H9 (cell line): ENCODE measurements around the gene RSF1. TPM values are rescaled to one million over a fixed set of nuclear protein-coding genes. Genes with fewer than 3 reads are reported as not detected.

Experiments used
- DNase-seq: peaks from one replicate; pipeline ENCODE4 v3.0.0-alpha.2; 2017
- H2AFZ ChIP-seq: one replicate; pipeline ENCODE4 v1.6.1; 2013; ENCODE audit warnings: mild to moderate bottlenecking, low read length, control low read depth, moderate library complexity
- H2AK5ac ChIP-seq: 2 replicates; pipeline ENCODE4 v1.6.1; 2013; ENCODE audit warnings: low read length, control low read depth, mixed read lengths; ENCODE audit not compliant: insufficient read length
- H2BK120ac ChIP-seq: one replicate; pipeline ENCODE4 v1.6.1; 2013; ENCODE audit warnings: low read depth, mild to moderate bottlenecking, low read length, control low read depth, inconsistent platforms; ENCODE audit not compliant: poor library complexity, severe bottlenecking
- H2BK12ac ChIP-seq: 2 replicates; pipeline ENCODE4 v1.6.1; 2013; ENCODE audit warnings: low read length, control low read depth, mixed read lengths, low read depth; ENCODE audit not compliant: insufficient read length
- H2BK15ac ChIP-seq: 2 replicates; pipeline ENCODE4 v1.6.1; 2013; ENCODE audit warnings: low read depth, low read length, control low read depth
- H2BK20ac ChIP-seq: one replicate; pipeline ENCODE4 v1.6.1; 2013; ENCODE audit warnings: low read depth, mild to moderate bottlenecking, low read length, control low read depth, inconsistent platforms; ENCODE audit not compliant: poor library complexity, severe bottlenecking
- H2BK5ac ChIP-seq: 2 replicates; pipeline ENCODE4 v1.6.1; 2013; ENCODE audit warnings: low read length, control low read depth, mixed read lengths; ENCODE audit not compliant: insufficient read length
- H3K14ac ChIP-seq: 2 replicates; pipeline ENCODE4 v1.6.1; 2013; ENCODE audit warnings: low read length, control low read depth; ENCODE audit not compliant: insufficient read depth
- H3K18ac ChIP-seq: 2 replicates; pipeline ENCODE4 v1.6.1; 2013; ENCODE audit warnings: low read depth, mild to moderate bottlenecking, mixed read lengths, low read length, control low read depth; ENCODE audit not compliant: insufficient read length
- H3K23ac ChIP-seq: 2 replicates; pipeline ENCODE4 v1.6.1; 2013; ENCODE audit warnings: low read length, control low read depth, mixed read lengths, low read depth; ENCODE audit not compliant: insufficient read length
- H3K23me2 ChIP-seq: 2 replicates; pipeline ENCODE4 v1.6.1; 2013; ENCODE audit warnings: low read depth, mild to moderate bottlenecking, mixed read lengths, low read length, control low read depth; ENCODE audit not compliant: insufficient read length, poor library complexity, severe bottlenecking
- H3K27ac ChIP-seq: 2 replicates; pipeline ENCODE4 v1.5.1; 2013; ENCODE audit warnings: low read length, control low read depth, mixed read lengths, low read depth; ENCODE audit not compliant: insufficient read length
- H3K27me3 ChIP-seq: 2 replicates; pipeline ENCODE4 v1.6.1; 2013; ENCODE audit warnings: low read length, control low read depth, inconsistent platforms; ENCODE audit not compliant: insufficient read depth
- H3K4ac ChIP-seq: 2 replicates; pipeline ENCODE4 v1.6.1; 2013; ENCODE audit warnings: low read depth, mild to moderate bottlenecking, control low read depth, inconsistent platforms, low read length, moderate library complexity
- H3K4me1 ChIP-seq: 2 replicates; pipeline ENCODE4 v1.6.1; 2013; ENCODE audit warnings: low read length, control low read depth, inconsistent platforms; ENCODE audit not compliant: insufficient read depth
- H3K4me2 ChIP-seq: 2 replicates; pipeline ENCODE4 v1.6.1; 2013; ENCODE audit warnings: low read length, control low read depth, mixed read lengths; ENCODE audit not compliant: insufficient read length, insufficient read depth
- H3K56ac ChIP-seq: 2 replicates; pipeline ENCODE4 v1.6.1; 2013; ENCODE audit warnings: low read depth, mild to moderate bottlenecking, mixed read lengths, low read length, control low read depth; ENCODE audit not compliant: insufficient read length
- H3K79me1 ChIP-seq: 2 replicates; pipeline ENCODE4 v1.6.1; 2013; ENCODE audit warnings: low read depth, mild to moderate bottlenecking, moderate library complexity, low read length, control low read depth, inconsistent platforms; ENCODE audit not compliant: insufficient read depth, poor library complexity, severe bottlenecking
- H3K79me2 ChIP-seq: 2 replicates; pipeline ENCODE4 v1.6.1; 2013; ENCODE audit warnings: low read length, control low read depth, inconsistent platforms; ENCODE audit not compliant: insufficient read depth
- H3K9ac ChIP-seq: 2 replicates; pipeline ENCODE4 v1.6.1; 2013; ENCODE audit warnings: low read length, control low read depth, mixed read lengths; ENCODE audit not compliant: insufficient read length; ENCODE audit errors: extremely low read depth
- H3K9me3 ChIP-seq: one replicate; pipeline ENCODE4 v1.6.1; 2013; ENCODE audit warnings: low read depth, low read length, inconsistent platforms; ENCODE audit not compliant: control insufficient read depth
- H3T11ph ChIP-seq: one replicate; pipeline ENCODE4 v1.6.1; 2013; ENCODE audit warnings: mild to moderate bottlenecking, low read length, control low read depth, inconsistent platforms
- H4K20me1 ChIP-seq: one replicate; pipeline ENCODE4 v1.6.1; 2013; ENCODE audit not compliant: control insufficient read depth, insufficient read length, insufficient read depth
- H4K5ac ChIP-seq: 2 replicates; pipeline ENCODE4 v1.6.1; 2013; ENCODE audit warnings: low read depth, mild to moderate bottlenecking, mixed read lengths, low read length, control low read depth; ENCODE audit not compliant: insufficient read length
- H4K8ac ChIP-seq: replicated peaks from 2 replicates; pipeline ENCODE4 v1.6.1; 2013; ENCODE audit warnings: low read length, control low read depth, mixed read lengths, low read depth; ENCODE audit not compliant: insufficient read length
- H4K91ac ChIP-seq: 2 replicates; pipeline ENCODE4 v1.6.1; 2013; ENCODE audit warnings: low read depth, mild to moderate bottlenecking, moderate library complexity, mixed read lengths, low read length, control low read depth; ENCODE audit not compliant: insufficient read length
- H3K27ac Mint-ChIP-seq, 3 experiments: 2 replicates in 2 of 3; 3 replicates in 1 of 3; pipeline ENCODE4 v1.8.0; 2020 to 2021; ENCODE audit warnings: mixed read lengths in 3 of 3, mild to moderate bottlenecking in 1 of 3, moderate library complexity in 1 of 3
- H3K27me3 Mint-ChIP-seq: 2 replicates; pipeline ENCODE4 v1.8.0; 2021; ENCODE audit warnings: low read depth, mild to moderate bottlenecking, moderate library complexity, mixed read lengths
- H3K36me3 Mint-ChIP-seq, 3 experiments: 2 replicates in 2 of 3; 3 replicates in 1 of 3; pipeline ENCODE4 v1.8.0; 2020 to 2021; ENCODE audit warnings: low read depth in 3 of 3, mixed read lengths in 3 of 3; ENCODE audit not compliant: insufficient read depth in 1 of 3
- H3K4me1 Mint-ChIP-seq, 2 experiments: 2 replicates each; pipeline ENCODE4 v1.8.0; 2020; ENCODE audit warnings: mixed read lengths in 2 of 2
- H3K4me3 Mint-ChIP-seq, 2 experiments: 2 replicates in 1 of 2; 3 replicates in 1 of 2; pipeline ENCODE4 v1.8.0; 2020 to 2021; ENCODE audit warnings: mild to moderate bottlenecking in 2 of 2, mixed read lengths in 2 of 2, moderate library complexity in 1 of 2
- H3K9me3 Mint-ChIP-seq, 2 experiments: 2 replicates in 1 of 2; 3 replicates in 1 of 2; pipeline ENCODE4 v1.8.0; 2020; ENCODE audit warnings: mild to moderate bottlenecking in 2 of 2, mixed read lengths in 2 of 2, moderate library complexity in 1 of 2
- WGBS: extraction: QIAGEN DNeasy Blood & Tissue Kit; methylation state at CpG from one replicate; pipeline ENCODE4 v1.1.7; 2013; ENCODE audit warnings: missing lambda C conversion rate, low lambda C conversion rate, mixed read lengths; ENCODE audit not compliant: insufficient read length; ENCODE audit errors: extremely low coverage; 5-methylcytosine and 5-hydroxymethylcytosine counted together
- total RNA-seq: library from RNA; stranded (reverse); gene quantifications from 2 replicates; pipeline ENCODE4 v1.2.1, GENCODE V29; 2021
- TF ChIP-seq, protein P1 (sequence below): fragments of 200-600 bp; sonication (generic); conservative IDR thresholded peaks from 3 replicates; pipeline ENCODE4 v1.8.0; 2021; ENCODE audit warnings: antibody characterized with exemption, mild to moderate bottlenecking

The RSF1 gene
- total RNA-seq, 1 experiment from 2014 or later = 82.6 TPM

DNA sequence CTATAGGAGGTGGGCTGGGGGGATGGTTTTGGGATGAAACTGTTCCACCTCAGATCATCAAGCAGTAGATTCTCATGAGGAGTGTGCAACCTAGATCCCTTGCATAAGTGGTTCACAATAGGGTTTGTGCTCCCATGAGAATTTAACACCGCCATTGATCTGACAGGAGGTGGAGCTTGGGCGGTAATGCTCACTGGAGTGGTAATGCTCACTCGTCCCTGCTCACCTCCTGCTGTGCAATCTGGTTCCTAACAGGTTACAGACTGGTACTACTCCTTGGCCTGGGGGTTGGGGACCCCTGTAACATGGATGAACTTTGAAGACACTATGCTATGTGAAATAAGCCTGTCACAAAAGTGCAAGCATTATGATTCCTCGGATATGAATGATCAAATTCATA, 95.9 kb downstream of the RSF1 start:
- Histone ChIP-seq H2BK120ac (no peak overlapping the region), H3K23ac (no peak overlapping the region), H2BK12ac (no peak overlapping the region), H2AFZ (no peak overlapping the region), H3K18ac (no peak overlapping the region), H3K79me1 (no peaks in the 10 kb centered on the region), H3K9ac (no peak overlapping the region), H4K5ac (no peak overlapping the region), H2BK15ac (no peak overlapping the region), H3T11ph (no peak overlapping the region), H3K4me1 (no peaks in the 10 kb centered on the region), H3K56ac (no peak overlapping the region), H3K27ac (no peak overlapping the region), H4K20me1 (no peaks in the 10 kb centered on the region), H3K79me2 (no peaks in the 10 kb centered on the region), H3K4ac (no peak overlapping the region), H3K9me3 (no peaks in the 10 kb centered on the region), H4K8ac (no peak overlapping the region), H2BK5ac (no peak overlapping the region), H4K91ac (no peak overlapping the region), H3K27me3 (no peaks in the 10 kb centered on the region), H3K4me2 (no peak overlapping the region), H3K23me2 (no peaks in the 10 kb centered on the region), H2AK5ac (no peak overlapping the region), H2BK20ac (no peak overlapping the region), H3K14ac (no peak overlapping the region)
- WGBS = no CpG with 5 or more reads among the region's 4 CpGs
- TF ChIP-seq, protein P1, sequence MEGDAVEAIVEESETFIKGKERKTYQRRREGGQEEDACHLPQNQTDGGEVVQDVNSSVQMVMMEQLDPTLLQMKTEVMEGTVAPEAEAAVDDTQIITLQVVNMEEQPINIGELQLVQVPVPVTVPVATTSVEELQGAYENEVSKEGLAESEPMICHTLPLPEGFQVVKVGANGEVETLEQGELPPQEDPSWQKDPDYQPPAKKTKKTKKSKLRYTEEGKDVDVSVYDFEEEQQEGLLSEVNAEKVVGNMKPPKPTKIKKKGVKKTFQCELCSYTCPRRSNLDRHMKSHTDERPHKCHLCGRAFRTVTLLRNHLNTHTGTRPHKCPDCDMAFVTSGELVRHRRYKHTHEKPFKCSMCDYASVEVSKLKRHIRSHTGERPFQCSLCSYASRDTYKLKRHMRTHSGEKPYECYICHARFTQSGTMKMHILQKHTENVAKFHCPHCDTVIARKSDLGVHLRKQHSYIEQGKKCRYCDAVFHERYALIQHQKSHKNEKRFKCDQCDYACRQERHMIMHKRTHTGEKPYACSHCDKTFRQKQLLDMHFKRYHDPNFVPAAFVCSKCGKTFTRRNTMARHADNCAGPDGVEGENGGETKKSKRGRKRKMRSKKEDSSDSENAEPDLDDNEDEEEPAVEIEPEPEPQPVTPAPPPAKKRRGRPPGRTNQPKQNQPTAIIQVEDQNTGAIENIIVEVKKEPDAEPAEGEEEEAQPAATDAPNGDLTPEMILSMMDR = no peak
- Mint-ChIP-seq H3K36me3 (peaks cover 11 to 32% (median 30%) of the 10 kb centered on the region in 3 experiments; a peak in 5 of 7 replicates), H3K27ac (no peak overlapping the region), H3K27me3 (no peaks in the 10 kb centered on the region), H3K4me3 (no peak overlapping the region), H3K4me1 (peaks cover 0 to 3% of the 10 kb centered on the region in 2 experiments; a peak in 2 of 4 replicates), H3K9me3 (no peaks in the 10 kb centered on the region)
- no peak for DNase-seq
